Measurements from ENCODE around the gene AFAP1.

The AFAP1 gene

DNA sequence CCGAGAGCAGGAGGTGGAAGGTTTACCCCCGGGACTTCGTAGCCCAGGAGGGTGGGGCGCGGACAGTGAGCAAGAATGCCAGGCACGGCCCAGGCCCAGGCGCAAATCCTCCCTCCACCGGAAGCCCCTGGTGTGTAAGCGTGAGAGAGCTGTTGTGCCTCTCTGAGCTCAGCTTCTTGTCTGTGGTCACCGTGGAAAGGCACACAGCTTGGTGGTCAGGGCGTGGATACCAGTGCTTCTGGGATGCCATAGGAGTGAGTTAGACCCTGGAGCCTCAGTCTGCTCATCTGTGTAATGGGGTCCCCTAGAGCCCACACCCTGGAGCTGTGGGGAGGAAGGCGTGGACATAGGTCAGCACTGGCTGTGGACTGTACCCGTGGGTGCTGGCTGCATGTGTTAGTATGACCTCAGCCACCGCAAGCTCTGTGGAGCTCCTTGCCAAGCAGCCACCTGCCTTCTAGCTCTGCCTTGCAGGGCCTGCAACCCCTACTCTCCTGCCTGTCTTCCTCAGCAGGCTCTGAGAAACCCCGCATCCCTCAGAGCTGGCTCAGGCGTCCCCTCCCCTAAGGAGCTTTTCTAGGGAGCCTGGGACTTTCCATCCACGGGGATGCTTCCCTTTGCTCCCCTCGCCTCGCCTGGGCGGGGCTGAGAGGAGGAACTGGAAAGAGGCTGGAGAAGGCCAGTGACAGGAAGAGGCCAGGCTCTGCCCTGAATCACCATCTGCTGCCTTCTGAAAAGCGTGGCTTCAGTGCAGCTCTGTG is 28.0 kb upstream of the AFAP1 start:
- no peak overlapping the region for H3K27ac ChIP-seq
- TF ChIP-seq, protein P1, sequence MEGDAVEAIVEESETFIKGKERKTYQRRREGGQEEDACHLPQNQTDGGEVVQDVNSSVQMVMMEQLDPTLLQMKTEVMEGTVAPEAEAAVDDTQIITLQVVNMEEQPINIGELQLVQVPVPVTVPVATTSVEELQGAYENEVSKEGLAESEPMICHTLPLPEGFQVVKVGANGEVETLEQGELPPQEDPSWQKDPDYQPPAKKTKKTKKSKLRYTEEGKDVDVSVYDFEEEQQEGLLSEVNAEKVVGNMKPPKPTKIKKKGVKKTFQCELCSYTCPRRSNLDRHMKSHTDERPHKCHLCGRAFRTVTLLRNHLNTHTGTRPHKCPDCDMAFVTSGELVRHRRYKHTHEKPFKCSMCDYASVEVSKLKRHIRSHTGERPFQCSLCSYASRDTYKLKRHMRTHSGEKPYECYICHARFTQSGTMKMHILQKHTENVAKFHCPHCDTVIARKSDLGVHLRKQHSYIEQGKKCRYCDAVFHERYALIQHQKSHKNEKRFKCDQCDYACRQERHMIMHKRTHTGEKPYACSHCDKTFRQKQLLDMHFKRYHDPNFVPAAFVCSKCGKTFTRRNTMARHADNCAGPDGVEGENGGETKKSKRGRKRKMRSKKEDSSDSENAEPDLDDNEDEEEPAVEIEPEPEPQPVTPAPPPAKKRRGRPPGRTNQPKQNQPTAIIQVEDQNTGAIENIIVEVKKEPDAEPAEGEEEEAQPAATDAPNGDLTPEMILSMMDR (IDR thresholded peaks at IDR 0.05) = no peak

DNA sequence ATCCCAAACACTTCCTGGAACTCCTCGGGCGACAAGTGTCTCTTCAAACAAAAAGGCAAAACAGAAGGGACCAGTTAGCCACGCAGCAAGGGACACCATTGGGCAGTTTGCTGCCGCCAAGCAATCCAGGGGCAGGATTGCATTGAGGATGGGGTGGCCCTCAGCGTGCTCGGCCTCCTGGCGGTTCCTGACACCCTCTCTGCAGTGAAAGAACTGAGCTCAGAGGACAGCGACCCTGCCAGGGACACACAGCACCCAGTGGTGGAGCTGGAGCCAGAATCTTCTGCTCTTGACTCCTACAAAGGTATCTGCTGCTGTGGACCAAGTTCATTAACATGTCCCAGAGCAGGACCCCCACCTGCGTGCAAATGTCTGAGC is 27.4 kb upstream of the AFAP1 start:
- TF ChIP-seq ZFX (IDR thresholded peaks at IDR 0.05; ENCODE audit: borderline replicate concordance) = no peak
- no peak overlapping the region for H3K27ac ChIP-seq

DNA sequence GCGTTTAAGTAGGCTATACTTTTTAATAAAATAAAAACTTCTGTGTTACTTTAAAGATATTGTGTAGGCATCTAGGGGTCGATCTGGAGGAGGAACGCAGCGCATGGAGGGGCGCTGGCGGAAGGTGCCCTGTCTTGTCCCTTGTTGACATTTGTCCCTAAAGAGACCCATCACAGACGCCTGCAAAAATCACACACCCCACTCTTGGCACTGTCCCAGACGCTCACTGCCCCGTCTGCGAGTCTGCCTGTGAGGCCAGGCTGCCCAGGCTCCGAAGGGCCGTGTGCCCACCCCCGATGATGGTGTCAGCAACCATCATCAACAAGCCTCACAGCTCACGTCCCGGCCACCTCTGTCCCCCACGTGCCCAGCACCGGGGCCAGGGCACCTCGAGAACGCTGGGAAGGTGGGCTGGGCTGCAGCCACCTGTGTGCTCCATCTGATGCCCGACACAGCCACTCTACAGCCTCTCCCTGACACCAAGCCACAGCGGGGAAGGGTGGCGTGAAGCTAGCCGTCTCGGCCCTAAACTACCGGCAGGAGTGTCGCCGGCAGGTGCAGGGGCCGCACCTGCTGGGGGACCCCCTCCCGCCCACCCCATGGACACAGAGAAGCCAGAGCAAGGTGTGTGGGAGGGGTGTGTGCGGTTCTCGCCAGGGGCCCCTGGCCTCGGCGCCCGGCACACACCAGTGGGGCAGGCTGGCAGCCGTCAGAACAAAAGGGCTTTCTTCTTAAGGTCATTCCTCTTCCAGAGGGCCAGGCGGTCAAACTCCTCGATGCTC is 26.8 kb upstream of the AFAP1 start:
- H3K27ac ChIP-seq = no peak overlapping the region
- no peak for TF ChIP-seq ZFX (IDR thresholded peaks at IDR 0.05; ENCODE audit: borderline replicate concordance)
- TF ChIP-seq, protein P1 (IDR thresholded peaks at IDR 0.05) = no peak

DNA sequence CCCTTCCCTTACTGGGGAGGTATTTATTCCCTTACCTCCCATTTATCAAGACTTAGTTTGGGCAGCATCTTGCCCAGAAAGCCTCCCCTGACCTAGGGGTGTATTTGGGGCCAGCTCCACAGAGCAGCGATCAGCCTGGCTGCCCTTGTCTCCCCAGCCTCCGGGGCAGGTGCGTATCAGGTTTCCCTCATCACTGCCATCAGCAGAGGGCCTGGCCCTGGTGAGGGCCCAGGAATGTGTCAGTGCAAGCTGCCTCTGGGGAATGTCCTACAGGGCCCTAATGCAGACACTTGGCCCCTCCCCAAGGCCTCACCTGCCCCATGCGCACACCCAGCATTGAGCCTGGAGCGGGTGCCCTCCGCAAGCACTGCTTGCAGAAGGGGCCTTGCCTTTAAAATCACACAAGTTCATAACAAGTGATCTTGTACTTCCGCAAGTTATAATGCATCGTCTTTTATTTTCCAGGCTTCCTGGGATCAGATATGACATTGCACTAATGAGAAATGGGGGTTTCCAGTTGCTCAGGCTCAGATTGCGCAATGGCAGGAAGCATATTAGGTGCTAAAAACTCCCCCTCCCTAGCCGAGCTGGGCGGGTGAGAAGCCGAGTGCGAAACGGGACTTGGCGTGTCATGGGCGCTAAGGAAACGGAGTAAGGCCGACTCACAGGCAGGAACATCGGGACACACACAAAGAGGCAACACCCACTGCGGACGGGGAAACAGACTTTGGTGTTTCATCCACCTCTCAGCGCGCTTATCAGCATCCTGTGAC is 25.4 kb upstream of the AFAP1 start:
- H3K27ac ChIP-seq = no peak overlapping the region

DNA sequence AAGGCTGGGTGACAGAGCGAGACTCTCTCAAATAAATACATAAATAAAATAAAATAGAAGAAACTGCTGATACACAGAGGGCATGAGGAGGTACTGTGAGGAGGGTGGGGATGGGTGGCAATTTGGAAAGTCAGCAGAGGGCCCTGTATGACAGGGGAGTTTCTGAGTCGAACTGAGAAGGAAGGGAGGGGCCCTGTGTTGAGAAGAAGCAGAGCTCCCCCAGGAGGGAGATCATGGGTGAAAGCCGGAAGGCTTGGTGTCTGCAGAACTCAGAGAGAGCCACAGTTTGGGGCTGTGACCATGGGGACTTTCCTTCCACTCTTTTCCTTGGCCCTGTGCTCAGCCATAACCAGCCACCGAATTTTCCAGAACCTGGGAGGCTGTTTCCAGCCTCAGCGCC is 24.8 kb upstream of the AFAP1 start:
- TF ChIP-seq ZFX (IDR thresholded peaks at IDR 0.05; ENCODE audit: borderline replicate concordance) = no peak
- TF ChIP-seq, protein P1 (IDR thresholded peaks at IDR 0.05) = no peak
- no peak overlapping the region for H3K27ac ChIP-seq

More for the DNA sequence above, 25.4 kb upstream of the AFAP1 start:
- TF ChIP-seq, protein P1 (IDR thresholded peaks at IDR 0.05) = no peak
- no peak for TF ChIP-seq ZFX (IDR thresholded peaks at IDR 0.05; ENCODE audit: borderline replicate concordance)

DNA sequence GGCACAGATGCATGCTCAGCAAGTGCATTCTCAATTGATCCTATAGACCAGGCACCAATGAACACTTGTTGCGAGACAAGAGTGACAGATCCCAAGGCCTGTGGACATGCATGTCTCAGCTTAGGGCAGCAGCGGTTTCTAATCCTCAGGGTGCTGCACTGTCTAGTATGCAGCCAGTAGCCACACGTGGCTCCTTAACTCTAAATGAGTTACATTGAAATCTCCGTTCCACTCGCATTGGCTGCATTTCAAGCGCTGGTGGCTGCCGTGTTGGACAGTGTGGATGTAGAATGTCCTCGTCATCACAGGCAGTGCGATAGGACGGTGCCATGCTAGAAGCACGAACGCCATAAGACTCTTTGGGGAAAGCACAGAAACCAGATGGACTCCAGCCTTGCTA is 24.0 kb upstream of the AFAP1 start:
- H3K27ac ChIP-seq = no peak overlapping the region
- no peak for TF ChIP-seq ZFX (IDR thresholded peaks at IDR 0.05; ENCODE audit: borderline replicate concordance)
- TF ChIP-seq, protein P1 (IDR thresholded peaks at IDR 0.05) = no peak

DNA sequence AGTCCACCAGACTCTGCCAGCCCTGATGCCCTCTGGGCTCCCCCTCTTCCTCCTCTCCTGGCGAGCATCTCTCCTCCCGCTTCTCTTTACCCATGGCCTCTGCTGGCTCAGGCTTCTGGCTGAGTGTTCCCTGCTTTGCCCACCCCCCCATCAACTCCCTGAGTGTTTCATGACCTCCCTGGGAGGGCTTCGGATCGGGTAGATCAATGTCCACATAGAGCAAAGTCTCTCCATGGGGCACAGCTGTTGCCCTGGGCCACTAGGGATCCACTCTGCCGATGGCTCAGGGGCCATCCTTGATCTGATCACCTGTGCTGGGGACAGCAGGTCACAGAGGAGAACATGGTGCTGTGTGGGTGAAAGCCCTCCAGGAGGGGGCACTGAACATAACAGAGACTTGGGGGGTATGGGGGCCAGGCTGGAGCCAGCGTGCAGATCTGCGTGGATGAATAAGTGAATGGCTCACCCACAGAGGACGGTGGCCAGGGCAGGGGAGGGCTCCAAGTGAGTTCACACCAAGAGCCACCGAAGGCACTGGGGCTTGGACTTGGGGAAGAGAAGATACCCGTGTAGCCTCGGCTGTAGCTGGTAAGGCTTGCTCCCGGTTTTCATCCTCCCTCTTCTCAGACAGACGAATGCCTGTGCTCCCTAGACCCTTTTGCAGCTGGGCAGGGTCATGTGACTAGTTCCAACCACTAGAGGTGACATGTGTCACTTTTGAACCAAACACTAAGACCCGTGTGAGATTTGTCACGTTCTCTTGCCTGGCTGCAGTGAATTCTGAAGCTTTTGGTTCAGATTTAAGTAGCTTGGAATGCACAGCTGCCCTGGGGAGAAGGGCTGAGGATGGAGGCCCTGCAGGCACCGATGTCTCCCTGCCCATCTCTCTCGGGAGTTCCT is 23.2 kb upstream of the AFAP1 start:
- H3K27ac ChIP-seq = no peak overlapping the region

More for the DNA sequence above, 23.2 kb upstream of the AFAP1 start:
- TF ChIP-seq ZFX (IDR thresholded peaks at IDR 0.05; ENCODE audit: borderline replicate concordance) = no peak
- TF ChIP-seq, protein P1 (IDR thresholded peaks at IDR 0.05) = no peak
